Skin epidermis (tissue), 12 donors: ENCODE results near the gene SMAD2.
"Not testable (repeated sequence)": the region's sequence is repeated elsewhere in the genome, so short reads cannot be mapped to it uniquely, and the experiment has no call there.

Experiments
- H3K27ac ChIP-seq, 21 experiments: fragments of 200-600 bp; sonication (generic) in 11 of 21; one replicate each; pipeline ENCODE4 v1.5.0; 2020; ENCODE audit warnings: mild to moderate bottlenecking in 3 of 21, inconsistent platforms in 2 of 21, moderate library complexity in 2 of 21
- H3K4me3 ChIP-seq, 7 experiments: fragments of 200-600 bp; sonication (generic) in 2 of 7; one replicate each; pipeline ENCODE4 v1.5.0; 2020; ENCODE audit warnings: inconsistent platforms in 2 of 7, mild to moderate bottlenecking in 2 of 7, moderate library complexity in 1 of 7

The SMAD2 gene

GRCh38 chr18:47868744-47869143 is 61.7 kb downstream of the SMAD2 start:
- no peak overlapping the region for H3K27ac ChIP-seq
- H3K4me3 ChIP-seq: no peak overlapping the region

GRCh38 chr18:47865183-47865582 is 65.3 kb downstream of the SMAD2 start:
- H3K27ac ChIP-seq: no peak overlapping the region
- H3K4me3 ChIP-seq: no peak overlapping the region

DNA sequence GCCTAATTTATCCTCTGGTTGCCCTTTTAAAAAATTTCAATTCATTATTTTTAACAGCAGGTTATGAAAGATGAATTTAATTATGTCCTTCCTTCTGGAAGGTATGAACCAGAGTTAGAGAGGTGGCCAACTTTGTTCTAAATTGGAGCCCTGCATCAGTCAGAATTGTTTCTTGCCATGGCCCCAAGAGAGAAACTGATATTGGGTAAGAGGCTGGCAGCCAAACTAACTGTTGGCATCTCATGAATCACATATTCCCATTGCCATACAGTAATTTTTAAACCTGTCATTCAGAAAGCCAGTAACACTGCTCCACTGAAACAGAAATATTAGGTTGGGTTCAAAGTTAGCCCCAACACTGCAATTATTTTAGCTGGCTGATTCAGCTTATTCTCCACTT is 67.4 kb downstream of the SMAD2 start:
- no peak overlapping the region for H3K4me3 ChIP-seq
- H3K27ac ChIP-seq: no peak overlapping the region

DNA sequence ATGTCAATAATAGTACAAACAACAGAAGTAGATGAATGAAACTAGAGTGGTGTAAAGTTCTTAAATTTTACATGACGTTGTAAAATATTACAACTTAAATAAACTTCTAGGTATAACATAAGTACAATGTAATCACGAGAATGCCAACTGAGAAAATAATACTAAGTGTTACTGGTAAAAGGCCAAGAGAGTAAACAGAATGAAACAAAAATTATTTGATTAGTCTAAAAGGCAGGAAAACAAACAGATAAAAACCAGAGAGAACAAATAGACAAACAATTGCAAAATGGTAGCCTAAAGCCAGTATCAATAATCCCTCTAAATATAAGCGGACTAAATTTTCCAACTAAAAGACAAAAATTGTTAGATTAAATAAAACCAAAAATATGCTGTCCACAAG is 71.9 kb downstream of the SMAD2 start:
- Histone ChIP-seq H3K27ac (no peak overlapping the region), H3K4me3 (no peak overlapping the region)

- H3K27ac ChIP-seq: no peak overlapping the region
- no peak overlapping the region for H3K4me3 ChIP-seq
Measured at GRCh38 chr18:47847635-47848034, 82.8 kb downstream of the SMAD2 start.

- Histone ChIP-seq H3K27ac (no peak overlapping the region), H3K4me3 (no peak overlapping the region)
Measured at GRCh38 chr18:47846431-47846830, 84.0 kb downstream of the SMAD2 start.

DNA sequence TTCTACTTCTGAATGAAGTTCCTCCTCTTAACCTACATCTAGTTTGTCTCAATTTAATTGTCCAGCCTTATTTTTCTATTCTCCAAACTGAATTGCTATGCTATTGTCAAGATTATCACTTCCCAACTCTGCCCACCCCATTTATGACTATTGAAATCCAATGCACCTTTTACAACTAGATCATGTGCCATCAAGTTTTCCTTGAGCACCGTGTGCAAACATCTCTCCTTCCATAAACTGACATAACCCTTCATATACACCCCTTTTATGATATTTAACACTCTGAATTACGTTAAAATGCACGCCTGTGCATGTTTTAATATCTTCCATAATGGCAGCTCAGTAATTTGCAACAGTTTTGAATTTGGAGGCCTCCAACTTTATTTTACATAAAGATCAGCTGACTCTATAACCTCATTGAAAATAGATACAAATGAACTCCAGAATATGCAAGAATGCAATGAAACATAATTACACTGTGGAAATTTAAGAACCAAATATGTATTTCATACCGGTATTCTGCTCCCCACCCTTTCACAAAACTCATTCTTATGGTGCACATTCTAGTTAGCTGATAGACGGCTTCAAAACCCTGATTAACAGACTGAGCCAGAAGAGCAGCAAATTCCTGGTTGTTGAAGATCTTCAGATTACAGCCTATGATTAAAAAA is 85.5 kb downstream of the SMAD2 start:
- H3K27ac ChIP-seq: no peak overlapping the region
- no peak overlapping the region for H3K4me3 ChIP-seq

DNA sequence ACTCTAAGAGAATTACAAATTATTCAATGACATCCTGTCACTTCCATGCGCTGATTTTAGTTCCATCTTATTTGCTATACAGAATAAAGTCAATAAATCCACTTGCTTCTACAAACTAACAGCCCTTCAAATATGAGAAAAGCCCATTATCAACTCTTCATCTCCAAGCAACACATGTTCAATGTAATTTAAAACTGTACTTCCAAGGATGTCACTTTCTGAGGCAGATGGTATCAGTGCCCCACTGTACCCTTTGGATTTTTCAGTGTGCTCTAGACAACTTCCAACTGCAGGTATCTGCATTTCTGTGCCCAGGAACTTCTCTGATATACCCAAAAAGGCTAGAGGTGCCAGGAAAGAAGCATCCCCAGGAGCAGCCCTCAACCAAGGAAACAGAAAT is 87.6 kb downstream of the SMAD2 start:
- Histone ChIP-seq H3K27ac (no peak overlapping the region), H3K4me3 (no peak overlapping the region)

- no peak overlapping the region for H3K27ac ChIP-seq
- no peak overlapping the region for H3K4me3 ChIP-seq
Measured at GRCh38 chr18:47838396-47838795, 92.1 kb downstream of the SMAD2 start.

DNA sequence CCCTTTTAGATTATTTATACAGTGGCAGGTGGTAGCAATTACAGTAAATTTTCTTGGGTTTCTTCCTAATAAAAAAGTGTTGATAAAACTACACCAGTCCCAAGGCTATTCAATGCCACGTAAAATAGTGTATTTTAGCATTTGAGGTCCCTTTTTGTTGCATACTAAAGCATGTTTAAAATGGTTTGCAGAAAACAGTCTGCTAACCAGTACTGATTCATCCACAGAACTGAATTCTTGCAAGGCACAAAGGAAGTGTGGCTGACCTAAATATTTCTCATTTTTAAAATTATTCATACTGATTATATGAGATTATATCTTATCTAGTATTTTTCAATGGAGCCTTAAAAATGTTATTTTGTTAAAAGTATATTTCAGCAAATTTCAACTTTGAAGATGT is 98.1 kb downstream of the SMAD2 start:
- Histone ChIP-seq H3K4me3 (no peak overlapping the region), H3K27ac (no peak overlapping the region)

DNA sequence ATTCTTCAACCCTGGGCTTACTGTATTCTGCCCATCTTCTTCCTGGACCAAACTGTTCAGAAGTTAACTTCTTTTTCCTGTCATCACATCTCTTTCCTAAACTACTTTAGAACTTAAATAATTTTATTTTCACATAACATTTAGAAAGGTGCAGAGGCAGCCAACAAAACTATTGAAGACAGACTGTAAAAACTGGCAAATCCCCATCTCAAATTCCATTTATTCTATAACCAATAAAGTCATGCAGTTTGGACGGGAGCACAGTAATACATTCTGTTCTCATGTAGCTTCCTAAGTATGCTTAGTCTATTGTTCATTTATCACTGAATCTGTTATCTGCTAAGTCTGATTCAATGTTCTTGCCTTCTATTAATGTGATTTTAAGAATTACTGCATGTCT is 99.1 kb downstream of the SMAD2 start:
- peak overlapping the region in 1 of 21 experiments; percentile 44 for H3K27ac ChIP-seq
- no peak overlapping the region for H3K4me3 ChIP-seq

- Histone ChIP-seq H3K27ac (no peak overlapping the region), H3K4me3 (no peak overlapping the region)
Measured at GRCh38 chr18:47830772-47831171, 99.7 kb downstream of the SMAD2 start.

DNA sequence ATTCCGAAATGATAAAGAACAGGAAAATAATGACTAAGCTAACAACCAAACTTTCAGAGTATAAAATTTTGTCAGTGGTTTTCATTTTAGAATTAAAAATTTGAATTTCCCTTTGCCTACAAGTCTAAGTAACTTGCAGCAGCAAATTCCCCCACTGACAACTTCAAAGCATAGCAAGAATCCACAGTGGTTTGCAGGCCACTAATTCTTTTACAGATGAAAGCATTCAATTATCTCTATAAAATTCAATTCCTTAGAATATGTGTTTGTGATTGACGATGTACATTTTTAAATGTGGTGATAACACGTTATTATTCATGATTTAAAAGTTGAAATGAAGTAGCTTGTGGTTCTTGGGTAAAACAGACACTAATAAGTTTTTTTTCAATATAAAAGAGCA is 100.6 kb downstream of the SMAD2 start:
- Histone ChIP-seq H3K27ac (no peak overlapping the region), H3K4me3 (no peak overlapping the region)

DNA sequence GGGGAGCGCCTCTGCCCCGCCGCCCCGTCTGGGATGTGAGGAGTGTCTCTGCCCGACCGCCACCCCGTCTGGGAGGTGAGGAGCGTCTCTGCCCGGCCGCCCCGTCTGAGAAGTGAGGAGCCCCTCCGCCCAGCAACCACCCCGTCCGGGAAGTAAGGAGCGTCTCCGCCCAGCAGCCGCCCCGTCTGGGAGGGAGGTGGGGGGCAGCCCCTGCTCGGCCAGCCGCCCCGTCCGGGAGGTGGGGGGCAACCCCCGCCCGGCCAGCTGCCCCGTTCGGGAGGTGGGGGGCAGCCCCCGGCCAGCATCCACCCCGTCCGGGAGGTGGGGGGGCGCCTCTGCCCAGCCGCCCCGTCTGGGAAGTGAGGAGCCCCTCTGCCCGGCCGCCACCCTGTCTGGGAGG is 102.4 kb downstream of the SMAD2 start:
- not testable (repeated sequence) for H3K4me3 ChIP-seq, H3K27ac ChIP-seq

DNA sequence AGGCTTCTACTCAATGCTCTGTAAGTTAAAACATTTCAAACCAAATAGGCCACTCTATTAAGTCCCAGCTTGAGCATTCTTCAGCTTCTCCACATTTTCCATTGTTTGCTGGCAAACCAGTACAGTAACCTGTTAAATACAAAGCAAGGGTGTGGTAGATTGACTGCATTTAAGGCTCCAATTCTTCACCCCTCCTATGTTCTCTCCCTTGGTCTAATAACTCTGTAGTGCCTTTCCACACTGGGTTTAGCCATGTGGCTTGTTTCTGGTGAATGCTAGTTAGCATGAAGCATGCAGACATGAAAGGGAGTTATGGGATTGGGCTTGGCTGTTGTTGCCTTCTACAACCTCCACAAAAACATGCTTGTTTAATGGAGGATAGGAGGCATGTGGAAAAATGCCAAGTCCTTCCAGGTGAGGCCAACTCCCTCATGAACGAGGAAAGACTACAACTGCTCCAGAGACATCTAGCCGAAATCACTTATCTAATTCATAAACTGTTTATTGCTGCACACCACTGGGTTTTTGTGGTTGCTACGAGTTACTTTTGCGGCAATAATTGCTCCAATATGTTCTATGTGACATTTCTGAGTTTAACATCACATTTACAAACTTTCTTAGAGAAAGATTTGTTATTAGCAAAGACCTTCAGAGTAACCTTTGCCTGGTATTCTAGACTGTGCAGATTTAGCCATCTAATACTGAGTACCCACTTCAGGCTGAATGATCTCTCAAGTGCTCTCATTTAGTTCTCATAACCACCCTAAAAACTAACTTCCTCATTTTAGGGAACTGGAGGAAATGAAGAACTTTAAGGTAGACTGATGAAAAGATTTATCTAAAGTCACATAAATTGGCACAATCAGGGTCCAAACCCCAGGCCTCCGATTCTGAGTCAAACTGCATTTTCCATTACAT is 104.0 kb downstream of the SMAD2 start:
- no peak overlapping the region for H3K4me3 ChIP-seq
- H3K27ac ChIP-seq: no peak overlapping the region

- H3K27ac ChIP-seq: no peak overlapping the region
Measured at GRCh38 chr18:47821314-47821713, 109.1 kb downstream of the SMAD2 start.

GRCh38 chr18:47817795-47818077 is 112.7 kb downstream of the SMAD2 start:
- H3K4me3 ChIP-seq: no peak overlapping the region

More at GRCh38 chr18:47821314-47821713, 109.1 kb downstream of the SMAD2 start:
- H3K4me3 ChIP-seq: no peak overlapping the region

GRCh38 chr18:47817017-47817794 is 113.3 kb downstream of the SMAD2 start:
- peak overlapping the region in 1 of 21 experiments; percentile 19 for H3K27ac ChIP-seq
- no peak overlapping the region for H3K4me3 ChIP-seq

More at GRCh38 chr18:47817795-47818077, 112.7 kb downstream of the SMAD2 start:
- H3K27ac ChIP-seq: peak overlapping the region in 1 of 21 experiments; percentile 1

DNA sequence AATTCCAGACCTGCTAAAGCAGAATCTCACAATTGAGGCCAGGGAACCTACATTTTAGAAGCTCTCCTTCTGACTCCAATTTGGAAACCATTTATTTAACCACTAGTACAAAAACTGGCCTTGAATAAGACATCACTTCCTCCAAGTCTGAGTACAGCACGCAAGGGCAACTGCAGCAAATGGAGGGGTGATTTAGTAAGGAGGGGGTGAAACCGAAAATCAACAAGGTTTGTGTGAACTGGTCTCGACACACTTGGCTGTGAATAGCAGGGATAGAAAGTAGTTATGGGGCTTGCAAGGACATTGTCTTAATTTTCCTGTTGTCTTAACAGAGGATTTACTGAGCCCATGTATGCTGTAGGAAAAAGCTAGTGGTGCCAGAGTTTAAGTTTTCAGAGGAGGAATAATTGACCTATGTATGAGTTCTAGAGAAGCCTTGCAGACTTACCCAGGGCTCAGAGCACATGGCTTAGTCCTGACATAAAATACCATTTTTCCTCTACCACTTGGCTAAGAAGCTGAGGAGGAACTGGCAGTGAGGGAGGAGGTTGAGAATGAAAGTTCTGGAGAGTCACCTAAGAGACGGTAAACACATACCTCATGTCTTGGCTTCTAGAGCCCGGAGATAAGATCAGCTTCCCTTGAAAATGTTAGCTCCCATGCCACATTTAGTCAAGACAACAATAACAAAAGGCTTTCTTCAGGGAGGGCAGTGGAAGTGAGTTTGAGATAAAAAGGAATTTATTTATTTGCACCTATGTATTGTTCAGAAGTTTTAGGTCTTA is 114.8 kb downstream of the SMAD2 start:
- no peak overlapping the region for H3K27ac ChIP-seq
- no peak overlapping the region for H3K4me3 ChIP-seq

DNA sequence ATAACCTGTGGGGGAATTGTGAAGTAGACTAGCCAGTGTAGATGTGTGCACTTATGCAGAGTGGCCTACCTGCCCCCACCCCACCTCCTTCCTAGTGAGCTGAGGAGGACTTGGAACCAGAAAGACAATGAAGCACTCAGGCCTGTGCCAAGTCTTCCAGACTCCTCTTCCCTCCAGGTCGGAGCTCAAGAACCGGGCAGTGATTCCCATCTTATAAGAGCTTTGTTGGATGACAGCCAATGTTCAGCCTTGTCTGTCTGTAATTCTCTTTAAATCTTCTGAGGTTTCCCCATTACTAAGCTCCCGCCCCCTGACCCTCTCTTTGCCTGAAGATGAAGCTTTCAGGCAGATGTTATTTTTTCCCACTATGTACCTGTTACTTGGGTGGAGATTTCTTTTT is 121.0 kb downstream of the SMAD2 start:
- no peak overlapping the region for H3K4me3 ChIP-seq
- H3K27ac ChIP-seq: peak overlapping the region in 1 of 21 experiments; percentile 30
